Mesendoderm (in vitro differentiated cells): ENCODE measurements around the gene PRPSAP2.

Experiments used
- DNase-seq: peaks from one replicate; pipeline ENCODE4 v3.0.0; 2013
- H2AK5ac ChIP-seq: 2 replicates; pipeline ENCODE4 v1.6.1; 2013; ENCODE audit warnings: low read length, inconsistent platforms
- H2BK120ac ChIP-seq: 2 replicates; pipeline ENCODE4 v1.6.1; 2013; ENCODE audit warnings: low read depth, mild to moderate bottlenecking, low read length, moderate library complexity, mixed read lengths
- H2BK15ac ChIP-seq: replicated peaks from 2 replicates; pipeline ENCODE4 v1.6.1; 2013; ENCODE audit warnings: low read depth, mild to moderate bottlenecking, moderate library complexity
- H2BK5ac ChIP-seq: 2 replicates; pipeline ENCODE4 v1.6.1; 2013; ENCODE audit warnings: low read length, inconsistent platforms
- H3K18ac ChIP-seq: 2 replicates; pipeline ENCODE4 v1.6.1; 2013; ENCODE audit warnings: mild to moderate bottlenecking, low read length, mixed read lengths
- H3K23ac ChIP-seq: one replicate; pipeline ENCODE4 v1.6.1; 2013; ENCODE audit warnings: low read length
- H3K27ac ChIP-seq: 2 replicates; pipeline ENCODE4 v1.5.1; 2013; ENCODE audit warnings: low read depth, mild to moderate bottlenecking, inconsistent platforms, low read length, moderate library complexity
- H3K27me3 ChIP-seq: 2 replicates; pipeline ENCODE4 v1.6.1; 2013; ENCODE audit warnings: low read length, control low read depth, mild to moderate bottlenecking, inconsistent platforms; ENCODE audit not compliant: insufficient read depth, poor library complexity
- H3K36me3 ChIP-seq: 2 replicates; pipeline ENCODE4 v1.6.1; 2013; ENCODE audit warnings: low read length, inconsistent platforms; ENCODE audit not compliant: control insufficient read depth, insufficient read depth
- H3K4ac ChIP-seq: one replicate; pipeline ENCODE4 v1.6.1; 2013; ENCODE audit warnings: low read depth, mild to moderate bottlenecking, low read length, moderate library complexity
- H3K4me1 ChIP-seq: 2 replicates; pipeline ENCODE4 v1.6.1; 2013; ENCODE audit warnings: low read depth, low read length, inconsistent platforms; ENCODE audit not compliant: control insufficient read depth
- H3K4me2 ChIP-seq: 2 replicates; pipeline ENCODE4 v1.6.1; 2013; ENCODE audit warnings: low read length
- H3K4me3 ChIP-seq: 2 replicates; pipeline ENCODE4 v1.5.1; 2013; ENCODE audit warnings: mild to moderate bottlenecking, low read length
- H3K56ac ChIP-seq: one replicate; pipeline ENCODE4 v1.6.1; 2013; ENCODE audit warnings: low read length
- H3K79me1 ChIP-seq: 2 replicates; pipeline ENCODE4 v1.6.1; 2013; ENCODE audit warnings: low read length, inconsistent platforms
- H3K79me2 ChIP-seq: 2 replicates; pipeline ENCODE4 v1.6.1; 2013; ENCODE audit warnings: mild to moderate bottlenecking, low read length; ENCODE audit not compliant: control insufficient read depth, insufficient read depth
- H3K9ac ChIP-seq: 2 replicates; pipeline ENCODE4 v1.6.1; 2013; ENCODE audit warnings: low read length, inconsistent platforms
- H4K5ac ChIP-seq: one replicate; pipeline ENCODE4 v1.6.1; 2013; ENCODE audit warnings: low read length
- H4K8ac ChIP-seq: one replicate; pipeline ENCODE4 v1.6.1; 2013; ENCODE audit warnings: low read depth, mild to moderate bottlenecking, control low read depth, low read length, moderate library complexity
- WGBS: extraction: QIAGEN DNeasy Blood & Tissue Kit; methylation state at CpG from one replicate; pipeline ENCODE4 v1.1.7; 2013; ENCODE audit warnings: low lambda C conversion rate, missing lambda C conversion rate; ENCODE audit not compliant: insufficient coverage; ENCODE audit errors: extremely low coverage; 5-methylcytosine and 5-hydroxymethylcytosine counted together

Gene PRPSAP2

DNA sequence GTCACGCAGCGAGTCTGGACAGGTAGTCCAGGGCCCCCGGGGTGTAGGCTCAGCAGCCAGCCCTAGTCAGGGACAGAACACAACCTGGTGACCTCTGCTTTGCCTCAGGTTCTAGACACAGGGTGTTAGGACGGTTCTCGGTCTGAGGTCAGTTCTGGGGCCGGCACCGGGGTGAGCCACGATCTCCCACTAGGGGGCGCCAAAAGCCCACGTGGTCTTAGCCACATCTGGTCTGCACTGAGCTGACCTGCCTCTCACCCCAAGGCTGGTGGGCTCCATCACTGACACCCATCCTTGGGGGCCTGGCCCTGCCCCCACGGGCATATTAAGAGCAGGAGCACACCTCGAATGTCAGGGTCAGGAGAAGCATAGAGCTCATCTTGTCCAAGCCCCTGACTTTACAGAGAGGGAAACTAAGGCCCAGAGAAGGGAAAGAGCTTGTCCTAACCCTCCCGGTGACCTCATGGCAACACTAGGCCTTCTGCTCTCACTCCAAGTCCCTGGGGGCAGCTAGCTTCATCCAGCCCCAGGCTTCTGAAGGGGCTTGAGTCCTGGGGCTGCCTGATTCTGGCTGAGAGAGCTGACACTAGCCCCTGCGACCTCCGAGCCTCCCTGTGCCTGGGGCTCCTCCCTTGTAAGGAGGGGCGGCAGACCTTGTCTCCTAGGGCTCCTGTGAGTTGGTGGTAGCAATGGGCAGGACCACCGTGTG, 103.0 kb downstream of the PRPSAP2 start:
- Histone ChIP-seq H3K9ac (no peak overlapping the region), H2BK120ac (no peak overlapping the region), H3K27me3 (no peaks in the 10 kb centered on the region), H3K4me2 (no peak overlapping the region), H3K4me1 (no peaks in the 10 kb centered on the region), H2BK5ac (no peak overlapping the region), H4K8ac (no peak overlapping the region), H3K56ac (no peak overlapping the region), H3K23ac (no peak overlapping the region), H3K18ac (no peak overlapping the region), H3K4ac (no peak overlapping the region), H4K5ac (no peak overlapping the region), H2BK15ac (no peak overlapping the region), H3K79me1 (no peaks in the 10 kb centered on the region), H3K27ac (no peak overlapping the region), H3K36me3 (no peaks in the 10 kb centered on the region), H3K4me3 (no peak overlapping the region), H3K79me2 (no peaks in the 10 kb centered on the region), H2AK5ac (no peak overlapping the region)
- DNase-seq, result peak; percentile 76
- no CpG with 5 or more reads among the region's 17 CpGs for WGBS

DNA sequence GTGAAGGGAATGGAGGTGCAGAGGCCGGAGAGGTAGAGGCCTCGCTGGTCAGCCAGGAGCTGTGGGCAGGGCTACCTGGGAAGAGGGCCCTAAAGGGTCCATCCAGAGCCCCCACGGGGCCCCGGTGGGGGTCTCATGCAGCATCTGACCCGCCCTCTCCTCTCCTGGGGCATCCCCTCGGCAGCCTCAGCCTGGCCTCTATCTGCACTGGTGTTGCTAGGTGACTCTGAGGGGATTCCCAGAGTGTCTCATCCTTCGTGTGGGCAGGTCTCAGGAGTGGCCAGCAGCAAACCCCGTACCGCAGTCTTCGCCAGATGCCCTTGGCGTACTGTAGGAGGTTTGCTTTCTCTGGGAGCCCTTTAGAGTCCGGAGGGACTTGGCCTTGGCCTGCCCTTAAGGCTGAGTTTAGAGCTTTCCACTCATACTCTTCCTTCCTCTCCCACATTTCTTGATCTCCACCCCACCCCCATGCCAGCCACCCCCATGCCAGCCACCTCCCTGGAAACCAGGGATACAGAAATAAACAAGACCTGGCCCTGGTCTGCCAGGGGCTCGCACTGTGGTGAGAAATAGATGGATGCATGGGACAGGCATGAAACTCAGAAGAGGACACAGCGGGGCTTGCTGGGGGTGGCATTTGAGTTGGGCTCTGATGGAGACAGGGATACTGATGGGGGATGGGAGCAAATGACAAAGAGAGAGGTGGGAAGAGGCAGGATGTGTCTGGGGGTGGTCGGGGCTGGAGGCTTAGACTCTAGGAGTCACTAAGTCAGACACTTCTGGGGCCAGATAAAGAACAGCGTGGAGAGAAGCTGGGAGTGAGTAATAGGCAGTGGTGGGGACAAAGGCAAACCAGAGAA, 103.9 kb downstream of the PRPSAP2 start:
- Histone ChIP-seq H3K4me1 (no peaks in the 10 kb centered on the region), H3K4me3 (no peak overlapping the region), H4K8ac (no peak overlapping the region), H2BK15ac (no peak overlapping the region), H3K27me3 (no peaks in the 10 kb centered on the region), H3K56ac (peak overlapping the region; percentile 46), H3K27ac (no peak overlapping the region), H3K4me2 (no peak overlapping the region), H2BK120ac (no peak overlapping the region), H3K4ac (no peak overlapping the region), H2BK5ac (no peak overlapping the region), H3K36me3 (no peaks in the 10 kb centered on the region), H3K9ac (no peak overlapping the region), H3K79me2 (no peaks in the 10 kb centered on the region), H3K79me1 (no peaks in the 10 kb centered on the region), H4K5ac (no peak overlapping the region), H3K23ac (no peak overlapping the region), H3K18ac (no peak overlapping the region), H2AK5ac (no peak overlapping the region)
- peak; percentile 56 for DNase-seq
- no CpG with 5 or more reads among the region's 16 CpGs for WGBS

DNA sequence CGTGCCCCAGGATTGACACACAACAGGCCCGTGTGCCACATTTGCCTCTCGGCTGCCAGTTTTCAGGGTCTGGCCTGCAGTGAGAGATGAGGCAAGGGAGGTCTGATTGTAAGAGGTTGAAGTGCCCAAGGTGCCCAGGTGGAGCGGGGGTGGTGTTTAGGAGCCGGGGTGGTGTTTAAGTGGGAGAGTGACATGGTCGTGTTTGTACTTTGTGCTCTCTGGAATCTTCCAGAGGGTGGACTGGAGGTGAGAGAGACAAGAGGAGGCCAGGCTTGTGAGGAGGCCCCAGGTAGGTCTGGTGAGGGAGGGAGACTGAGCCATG, 104.5 kb downstream of the PRPSAP2 start:
- Histone ChIP-seq H3K36me3 (no peaks in the 10 kb centered on the region), H3K79me2 (no peaks in the 10 kb centered on the region), H3K4me1 (no peaks in the 10 kb centered on the region), H3K4me2 (no peak overlapping the region), H2BK120ac (no peak overlapping the region), H4K5ac (no peak overlapping the region), H3K79me1 (no peaks in the 10 kb centered on the region), H3K18ac (no peak overlapping the region), H4K8ac (no peak overlapping the region), H2BK5ac (no peak overlapping the region), H3K27me3 (no peaks in the 10 kb centered on the region), H3K4me3 (no peak overlapping the region), H3K4ac (no peak overlapping the region), H3K23ac (no peak overlapping the region), H3K27ac (no peak overlapping the region), H3K9ac (no peak overlapping the region), H2AK5ac (no peak overlapping the region), H3K56ac (peak overlapping the region; percentile 46), H2BK15ac (no peak overlapping the region)
- no peak for DNase-seq
- no CpG with 5 or more reads among the region's 6 CpGs for WGBS

DNA sequence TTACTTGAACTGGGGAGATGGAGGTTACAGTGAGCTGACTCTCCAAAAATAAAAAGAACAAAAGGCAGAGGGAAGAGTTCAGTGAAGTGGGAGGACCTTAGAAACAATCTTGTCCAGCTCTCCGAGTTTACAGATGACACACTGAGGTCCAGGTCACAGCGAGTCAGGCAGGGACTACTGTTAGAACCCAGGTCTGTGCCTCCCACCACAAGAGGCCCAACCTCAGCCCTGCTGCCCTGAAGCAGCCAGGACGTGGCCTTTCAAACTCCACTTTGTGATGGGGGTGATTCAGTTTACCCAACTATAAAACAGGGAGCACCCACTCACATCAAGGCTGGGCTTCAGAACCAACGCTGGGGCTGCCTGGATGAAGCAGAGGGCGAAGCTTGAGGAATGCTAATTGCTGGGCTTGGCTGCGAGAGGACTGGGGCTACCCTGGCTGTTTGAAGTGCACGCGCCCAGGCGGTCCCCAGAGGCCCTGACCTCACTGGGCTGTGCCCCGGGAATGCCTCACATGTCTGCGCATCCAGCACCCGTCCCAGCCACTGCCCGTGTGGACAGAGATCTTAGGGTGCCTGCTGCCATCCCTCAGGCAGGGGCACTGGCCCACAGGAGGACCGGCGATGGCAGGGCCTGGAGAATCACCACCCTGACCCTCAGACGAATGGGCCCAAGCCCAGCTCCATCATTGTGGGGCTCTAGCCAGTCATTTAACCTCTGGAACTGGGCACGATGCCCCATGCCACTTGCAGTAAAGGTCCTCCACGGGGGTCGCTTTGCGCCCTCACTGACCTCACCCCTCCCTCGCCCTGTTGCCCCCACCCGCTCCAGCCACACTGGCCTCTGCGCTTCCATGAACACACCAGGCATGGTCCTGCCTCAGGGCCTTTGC, 105.4 kb downstream of the PRPSAP2 start:
- Histone ChIP-seq H3K27me3 (no peaks in the 10 kb centered on the region), H3K56ac (no peak overlapping the region), H2BK15ac (no peak overlapping the region), H3K23ac (no peak overlapping the region), H4K8ac (no peak overlapping the region), H3K79me2 (no peaks in the 10 kb centered on the region), H2BK120ac (no peak overlapping the region), H3K9ac (no peak overlapping the region), H3K36me3 (no peaks in the 10 kb centered on the region), H3K4ac (no peak overlapping the region), H3K27ac (no peak overlapping the region), H3K4me1 (no peaks in the 10 kb centered on the region), H3K79me1 (no peaks in the 10 kb centered on the region), H2BK5ac (no peak overlapping the region), H3K4me3 (no peak overlapping the region), H3K4me2 (no peak overlapping the region), H2AK5ac (no peak overlapping the region), H4K5ac (no peak overlapping the region), H3K18ac (no peak overlapping the region)
- WGBS, result no CpG with 5 or more reads among the region's 23 CpGs
- DNase-seq, result no peak

DNA sequence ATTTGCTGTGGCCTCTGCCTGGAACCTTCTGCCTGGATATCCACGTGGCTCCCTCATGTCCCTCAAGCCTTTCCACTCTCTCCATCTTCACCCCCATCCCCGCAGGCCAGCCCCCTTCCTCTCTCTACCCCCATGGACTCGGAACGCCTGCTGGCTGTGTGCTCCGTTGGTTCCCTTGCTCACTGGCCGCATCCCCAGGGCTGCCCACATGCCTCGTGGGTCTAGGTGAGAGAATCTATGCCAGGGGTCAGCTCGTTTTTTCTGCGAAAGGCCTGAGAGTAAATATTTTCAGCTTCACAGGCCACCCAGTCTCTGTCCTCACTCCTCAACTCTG, 106.1 kb downstream of the PRPSAP2 start:
- Histone ChIP-seq H3K56ac (no peak overlapping the region), H2BK15ac (no peak overlapping the region), H3K79me1 (no peaks in the 10 kb centered on the region), H3K4me1 (no peaks in the 10 kb centered on the region), H2AK5ac (no peak overlapping the region), H3K79me2 (no peaks in the 10 kb centered on the region), H3K36me3 (no peaks in the 10 kb centered on the region), H3K4me2 (no peak overlapping the region), H3K27me3 (no peaks in the 10 kb centered on the region), H3K27ac (no peak overlapping the region), H4K8ac (no peak overlapping the region), H3K4me3 (no peak overlapping the region), H3K4ac (no peak overlapping the region), H3K18ac (no peak overlapping the region), H4K5ac (no peak overlapping the region), H2BK5ac (no peak overlapping the region), H2BK120ac (no peak overlapping the region), H3K9ac (no peak overlapping the region), H3K23ac (no peak overlapping the region)
- no CpG with 5 or more reads among the region's 9 CpGs for WGBS
- no peak for DNase-seq
